GM23248 (cell line): Measurements from ENCODE around the gene MLLT11. TPM values are rescaled to one million over a fixed set of nuclear protein-coding genes. Genes with fewer than 3 reads are reported as not detected.

ENCODE experiments used
- DNase-seq: peaks from one replicate; pipeline ENCODE4 v3.0.0-alpha.2; 2015
- H2AFZ ChIP-seq: fragments of 200-600 bp; sonication (generic); 2 replicates; pipeline ENCODE4 v1.6.1; 2016; ENCODE audit warnings: antibody characterized with exemption
- H3F3A ChIP-seq: fragments of 200-600 bp; sonication (generic); 2 replicates; pipeline ENCODE4 v1.6.1; 2016; ENCODE audit warnings: mild to moderate bottlenecking, antibody characterized with exemption, mixed run types; ENCODE audit not compliant: insufficient read depth
- H3K27ac ChIP-seq: fragments of 200-600 bp; sonication (generic); 2 replicates; pipeline ENCODE4 v1.5.1; 2016; ENCODE audit warnings: mild to moderate bottlenecking
- H3K27me3 ChIP-seq: fragments of 200-600 bp; sonication (generic); replicated peaks from 2 replicates; pipeline ENCODE4 v1.6.1; 2016; ENCODE audit warnings: mild to moderate bottlenecking; ENCODE audit not compliant: insufficient read depth
- H3K36me3 ChIP-seq: fragments of 200-600 bp; sonication (generic); 2 replicates; pipeline ENCODE4 v1.6.1; 2016; ENCODE audit warnings: low read depth, mild to moderate bottlenecking
- H3K4me1 ChIP-seq: fragments of 200-600 bp; sonication (generic); 2 replicates; pipeline ENCODE4 v1.6.1; 2016; ENCODE audit warnings: mild to moderate bottlenecking; ENCODE audit not compliant: insufficient read depth
- H3K4me2 ChIP-seq: fragments of 200-600 bp; sonication (generic); one replicate; pipeline ENCODE4 v1.6.1; 2016; ENCODE audit warnings: mild to moderate bottlenecking; ENCODE audit not compliant: unreplicated experiment
- H3K4me3 ChIP-seq: fragments of 200-600 bp; sonication (generic); 2 replicates; pipeline ENCODE4 v1.5.1; 2016; ENCODE audit warnings: mild to moderate bottlenecking
- H3K79me2 ChIP-seq: fragments of 200-600 bp; sonication (generic); 2 replicates; pipeline ENCODE4 v1.6.1; 2016; ENCODE audit warnings: mild to moderate bottlenecking; ENCODE audit not compliant: insufficient read depth
- H3K9ac ChIP-seq: fragments of 200-600 bp; sonication (generic); 2 replicates; pipeline ENCODE4 v1.6.1; 2016; ENCODE audit warnings: mild to moderate bottlenecking
- H3K9me2 ChIP-seq: fragments of 200-600 bp; sonication (generic); 2 replicates; pipeline ENCODE4 v1.6.1; 2016; ENCODE audit warnings: mixed run types, mild to moderate bottlenecking, moderate library complexity; ENCODE audit not compliant: insufficient read depth
- H3K9me3 ChIP-seq: fragments of 200-600 bp; sonication (generic); one replicate; pipeline ENCODE4 v1.6.1; 2017; ENCODE audit warnings: low read depth
- H4K20me1 ChIP-seq: fragments of 200-600 bp; sonication (generic); 2 replicates; pipeline ENCODE4 v1.6.0; 2016; ENCODE audit not compliant: insufficient read depth
- EZH2 ChIP-seq: fragments of 200-600 bp; sonication (generic); IDR thresholded peaks from 2 replicates; pipeline ENCODE4 v1.6.1; 2018; ENCODE audit warnings: antibody characterized with exemption, mild to moderate bottlenecking; ENCODE audit not compliant: insufficient read depth, poor library complexity, severe bottlenecking
- EZH2phosphoT487 ChIP-seq: fragments of 200-600 bp; sonication (generic); IDR thresholded peaks from 2 replicates; pipeline ENCODE4 v1.6.1; 2018; ENCODE audit warnings: antibody characterized with exemption, moderate library complexity, mild to moderate bottlenecking, low read depth; ENCODE audit not compliant: insufficient read depth
- WGBS, 2 experiments: methylation state at CpG; one replicate each; pipeline ENCODE4 v1.1.6; 2015 to 2017; ENCODE audit warnings: low lambda C conversion rate in 2 of 2, low coverage in 1 of 2; ENCODE audit errors: missing lambda C conversion rate in 2 of 2; 5-methylcytosine and 5-hydroxymethylcytosine counted together
- in situ Hi-C: fragments of 300-500 bp; cut with MboI; formaldehyde crosslinking; loops from 2 replicates; pipeline ENCODE4 v1.15.0; 2020
- polyA plus RNA-seq: library from polyadenylated mRNA; unstranded; fragments of >200 nt; fragmentation: Nextera tagmentation; extraction: Ambion mirVana; gene quantifications from 2 replicates; pipeline ENCODE4 v1.2.1, GENCODE V29; 2016
- total RNA-seq: library from RNA; depleted of rRNA; stranded (reverse); fragments of >200 nt; shearing (Covaris generic); gene quantifications from 2 replicates; pipeline ENCODE4 v1.2.3, GENCODE V29; 2014

MLLT11 gene
- total and polyA plus RNA-seq, 2 experiments from 2014 or later, result 3.7 to 7.7 TPM

- peaks cover 88% of the 10 kb centered on the region for H3K79me2 ChIP-seq
- H3K9me3 ChIP-seq, result no peaks in the 10 kb centered on the region
- DNase-seq, result peak; percentile 97
- peak overlapping the region; percentile 85 for H3K9ac ChIP-seq
- peak overlapping the region; percentile 72 for H3K4me2 ChIP-seq
- H3K4me3 ChIP-seq, result peak overlapping the region; percentile 54
- H3K27me3 ChIP-seq, result no peaks in the 10 kb centered on the region
- no peaks in the 10 kb centered on the region for H3K36me3 ChIP-seq
- H2AFZ ChIP-seq, result peak overlapping the region; percentile 78; the same call in 1 of the 2 replicates
- WGBS, 2 experiments, result 2 to 3% methylated on average over 3 of the region's 3 CpGs
- TF ChIP-seq EZH2 (no peak), EZH2phosphoT487 (no peak)
- H3K9me2 ChIP-seq, result no peaks in the 10 kb centered on the region
- H3K4me1 ChIP-seq, result peaks cover 23% of the 10 kb centered on the region
- in situ Hi-C loops, result no loop called here
- peak overlapping the region; percentile 100 for H3K27ac ChIP-seq
- peaks cover 16% of the 10 kb centered on the region for H3F3A ChIP-seq
- no peaks in the 10 kb centered on the region for H4K20me1 ChIP-seq
These were observed 2.7 kb downstream of the MLLT11 start for GRCh38 chr1:151062741-151063371.

GRCh38 chr1:151065089-151065645, 5.0 kb downstream of the MLLT11 start:
- Histone ChIP-seq H3K4me3 (no peak overlapping the region), H3F3A (peaks cover 21% of the 10 kb centered on the region; the same call in 1 of the 2 replicates), H3K4me2 (no peak overlapping the region), H3K27ac (no peak overlapping the region), H3K27me3 (no peaks in the 10 kb centered on the region), H3K79me2 (peaks cover 77% of the 10 kb centered on the region), H3K9ac (no peak overlapping the region), H3K9me3 (no peaks in the 10 kb centered on the region), H3K4me1 (peaks cover 24% of the 10 kb centered on the region), H2AFZ (no peak overlapping the region), H3K9me2 (no peaks in the 10 kb centered on the region), H4K20me1 (no peaks in the 10 kb centered on the region), H3K36me3 (no peaks in the 10 kb centered on the region)
- in situ Hi-C loops, result no loop called here
- TF ChIP-seq EZH2phosphoT487, result no peak
- no peak for TF ChIP-seq EZH2
- DNase-seq, result no peak

GRCh38 chr1:151067185-151067584, 7.0 kb downstream of the MLLT11 start:
- TF ChIP-seq EZH2 (no peak), EZH2phosphoT487 (no peak)
- no peaks in the 10 kb centered on the region for H3K36me3 ChIP-seq
- no peak overlapping the region for H3K27ac ChIP-seq
- no peak overlapping the region for H3K9ac ChIP-seq
- H3K4me2 ChIP-seq, result no peak overlapping the region
- H3K79me2 ChIP-seq, result peaks cover 65% of the 10 kb centered on the region
- peaks cover 21% of the 10 kb centered on the region; the same call in 1 of the 2 replicates for H3F3A ChIP-seq
- H3K4me1 ChIP-seq, result peaks cover 16% of the 10 kb centered on the region
- H2AFZ ChIP-seq, result no peak overlapping the region
- no peaks in the 10 kb centered on the region for H4K20me1 ChIP-seq
- no peak for DNase-seq
- H3K9me3 ChIP-seq, result no peaks in the 10 kb centered on the region
- H3K4me3 ChIP-seq, result no peak overlapping the region
- WGBS, 2 experiments, result 93 to 98% methylated on average over 4 of the region's 4 CpGs
- no peaks in the 10 kb centered on the region for H3K9me2 ChIP-seq
- no peaks in the 10 kb centered on the region for H3K27me3 ChIP-seq
- in situ Hi-C loops, result no loop called here

- no peaks in the 10 kb centered on the region for H4K20me1 ChIP-seq
- DNase-seq, result no peak
- no peak overlapping the region for H3K4me2 ChIP-seq
- no peak for TF ChIP-seq EZH2phosphoT487
- no peak for TF ChIP-seq EZH2
- in situ Hi-C loops, result no loop called here
- H3K9me2 ChIP-seq, result no peaks in the 10 kb centered on the region
- peaks cover 3% of the 10 kb centered on the region; the same call in 1 of the 2 replicates for H3K4me1 ChIP-seq
- peaks cover 15% of the 10 kb centered on the region; the same call in 1 of the 2 replicates for H3F3A ChIP-seq
- WGBS, 2 experiments, result 96 to 97% methylated on average over 5 of the region's 5 CpGs
- no peak overlapping the region for H3K4me3 ChIP-seq
- H3K9me3 ChIP-seq, result no peaks in the 10 kb centered on the region
- H3K79me2 ChIP-seq, result peaks cover 69% of the 10 kb centered on the region
- H3K27ac ChIP-seq, result no peak overlapping the region; the same call in 1 of the 2 replicates
- no peak overlapping the region for H3K9ac ChIP-seq
- no peak overlapping the region for H2AFZ ChIP-seq
- H3K36me3 ChIP-seq, result no peaks in the 10 kb centered on the region
- H3K27me3 ChIP-seq, result no peaks in the 10 kb centered on the region
These were observed 8.9 kb downstream of the MLLT11 start for GRCh38 chr1:151069103-151069486.
